IMR-90 (cell line): ENCODE measurements around the gene DLD. TPM values are rescaled to one million over a fixed set of nuclear protein-coding genes. Genes with fewer than 3 reads are reported as not detected.

ENCODE experiments used
- ATAC-seq: fragments of 200-7000 bp; cut with Tn5 transposase; 2 replicates; pipeline ENCODE4 v1.9.1; 2020; ENCODE audit warnings: low read depth, mild to moderate bottlenecking, moderate library complexity
- BruUV-seq: library from RNA; stranded (reverse); fragments of 400-500 nt; replicated peaks from 2 replicates; lab custom pipeline; 2021; lab: Mats Ljungman, UMichigan
- CTCF ChIA-PET: fragments of 300-600 bp; formaldehyde crosslinking; extraction: SDS; loops from one replicate; lab custom pipeline; 2021; ENCODE audit warnings: antibody characterized with exemption; lab: Yijun Ruan, JAX
- POLR2A ChIA-PET: fragments of 300-600 bp; sonication (Branson Sonifier 250); formaldehyde crosslinking; loops from one replicate; lab custom pipeline; 2022; ENCODE audit warnings: antibody characterized with exemption; ENCODE audit not compliant: unreplicated experiment; lab: Charles Lee
- DNase-seq: peaks from one replicate; pipeline ENCODE4 v3.0.0; 2013
- H2AFZ ChIP-seq: replicated peaks from 2 replicates; pipeline ENCODE3; 2013; ENCODE audit warnings: low read length, mild to moderate bottlenecking; ENCODE audit not compliant: poor library complexity
- H2AK5ac ChIP-seq: 2 replicates; pipeline ENCODE4 v1.6.1; 2013; ENCODE audit warnings: low read depth, low read length, inconsistent platforms
- H2AK9ac ChIP-seq: replicated peaks from 2 replicates; pipeline ENCODE3; 2013; ENCODE audit warnings: mild to moderate bottlenecking, low read depth, low read length, moderate library complexity; ENCODE audit not compliant: poor library complexity
- H2BK120ac ChIP-seq: 2 replicates; pipeline ENCODE4 v1.6.1; 2013; ENCODE audit warnings: low read depth, low read length, inconsistent platforms
- H2BK15ac ChIP-seq: 3 replicates; pipeline ENCODE4 v1.6.1; 2013; ENCODE audit warnings: low read depth, low read length, inconsistent platforms
- H2BK20ac ChIP-seq: 2 replicates; pipeline ENCODE4 v1.6.1; 2013; ENCODE audit warnings: low read depth, mild to moderate bottlenecking, inconsistent platforms, low read length, moderate library complexity
- H2BK5ac ChIP-seq: 2 replicates; pipeline ENCODE4 v1.6.1; 2013; ENCODE audit warnings: mild to moderate bottlenecking, low read depth, low read length, inconsistent platforms; ENCODE audit not compliant: poor library complexity, severe bottlenecking
- H3K14ac ChIP-seq: replicated peaks from 2 replicates; pipeline ENCODE4 v1.6.1; 2013; ENCODE audit warnings: low read depth, low read length, inconsistent platforms
- H3K18ac ChIP-seq: 2 replicates; pipeline ENCODE4 v1.6.1; 2013; ENCODE audit warnings: low read depth, low read length, control low read depth
- H3K23ac ChIP-seq: 2 replicates; pipeline ENCODE4 v1.6.1; 2013; ENCODE audit warnings: low read depth, low read length, inconsistent platforms
- H3K27ac ChIP-seq: 2 replicates; pipeline ENCODE4 v1.5.1; 2013; ENCODE audit warnings: mild to moderate bottlenecking, control low read depth, low read length; ENCODE audit not compliant: insufficient read depth
- H3K27me3 ChIP-seq: 2 replicates; pipeline ENCODE4 v1.6.1; 2013; ENCODE audit warnings: low read length; ENCODE audit not compliant: control insufficient read depth, insufficient read depth
- H3K36me3 ChIP-seq: 2 replicates; pipeline ENCODE4 v1.6.1; 2013; ENCODE audit warnings: low read length, mixed read lengths; ENCODE audit not compliant: control insufficient read depth, insufficient read depth
- H3K4ac ChIP-seq: 2 replicates; pipeline ENCODE4 v1.6.1; 2013; ENCODE audit warnings: low read depth, low read length, inconsistent platforms
- H3K4me1 ChIP-seq: 2 replicates; pipeline ENCODE4 v1.6.1; 2013; ENCODE audit warnings: low read length, mixed read lengths; ENCODE audit not compliant: control insufficient read depth, insufficient read depth
- H3K4me2 ChIP-seq: 2 replicates; pipeline ENCODE4 v1.6.1; 2013; ENCODE audit warnings: low read depth, mild to moderate bottlenecking, control low read depth, low read length, moderate library complexity
- H3K4me3 ChIP-seq: 2 replicates; pipeline ENCODE4 v1.5.1; 2013; ENCODE audit warnings: low read depth, mild to moderate bottlenecking, control low read depth, low read length, moderate library complexity; ENCODE audit not compliant: insufficient read depth
- H3K56ac ChIP-seq: 2 replicates; pipeline ENCODE4 v1.6.1; 2013; ENCODE audit warnings: low read length, inconsistent platforms; ENCODE audit not compliant: insufficient read depth; ENCODE audit errors: extremely low read depth
- H3K79me1 ChIP-seq, 2 experiments: 2 replicates each; pipeline ENCODE4 v1.6.1; 2013; ENCODE audit warnings: low read length in 2 of 2, inconsistent platforms in 1 of 2, low read depth in 1 of 2
- H3K9ac ChIP-seq: 2 replicates; pipeline ENCODE4 v1.6.1; 2013; ENCODE audit warnings: low read depth, low read length, control low read depth
- H3K9me1 ChIP-seq: 2 replicates; pipeline ENCODE4 v1.6.1; 2013; ENCODE audit warnings: low read length, inconsistent platforms; ENCODE audit not compliant: insufficient read depth
- H3K9me3 ChIP-seq: 2 replicates; pipeline ENCODE4 v1.6.1; 2013; ENCODE audit warnings: low read length; ENCODE audit not compliant: control insufficient read depth, insufficient read depth
- H4K20me1 ChIP-seq: 2 replicates; pipeline ENCODE4 v1.6.1; 2013; ENCODE audit warnings: low read length, inconsistent platforms; ENCODE audit not compliant: insufficient read depth
- H4K5ac ChIP-seq: 2 replicates; pipeline ENCODE4 v1.6.1; 2013; ENCODE audit warnings: mild to moderate bottlenecking, low read depth, low read length, control low read depth
- H4K8ac ChIP-seq, 2 experiments: 2 replicates each; pipeline ENCODE4 v1.6.1; 2013; ENCODE audit warnings: low read depth in 2 of 2, low read length in 2 of 2, control low read depth in 1 of 2, inconsistent platforms in 1 of 2
- H4K91ac ChIP-seq: 2 replicates; pipeline ENCODE4 v1.6.1; 2013; ENCODE audit warnings: low read depth, low read length, inconsistent platforms; ENCODE audit not compliant: insufficient read depth
- CHD1 ChIP-seq: IDR thresholded peaks from 2 replicates; pipeline ENCODE4 v1.6.1; 2012; ENCODE audit warnings: low read depth, low read length, improper control_type of control experiment
- MAFK ChIP-seq: IDR thresholded peaks from 2 replicates; pipeline ENCODE4 v1.6.1; 2012; ENCODE audit warnings: low read depth, low read length, improper control_type of control experiment
- NFE2L2 ChIP-seq: fragments of 150-350 bp; IDR thresholded peaks from 2 replicates; pipeline ENCODE4 v1.6.1; 2016; ENCODE audit warnings: low read depth, mild to moderate bottlenecking, low read length
- WGBS, 2 experiments: methylation state at CpG; one replicate each; pipeline versions ENCODE4 v1.1.5 to v1.1.7; 2013; ENCODE audit warnings: missing lambda C conversion rate in 2 of 2; ENCODE audit not compliant: insufficient read length in 1 of 2; ENCODE audit errors: extremely low coverage in 2 of 2; 5-methylcytosine and 5-hydroxymethylcytosine counted together
- dilution Hi-C: fragments of 300-500 bp; cut with HindIII; formaldehyde crosslinking; loops from one replicate; pipeline ENCODE4 v1.14.3; 2018; ENCODE audit warnings: low sequenced_read_pairs; ENCODE audit not compliant: unreplicated experiment
- in situ Hi-C: fragments of 300-500 bp; cut with MboI; formaldehyde crosslinking; loops from 3 replicates; pipeline ENCODE4 v1.14.3; 2019; ENCODE audit warnings: low sequenced_read_pairs, inconsistent platforms, mixed read lengths
- intact Hi-C: fragments of 100-400 bp; cut with micrococcal nuclease; formaldehyde crosslinking; loops from 2 replicates; pipeline ENCODE4 v1.10.0; 2022
- polyA plus RNA-seq, 3 experiments: library from polyadenylated mRNA; depleted of rRNA; stranded (reverse); fragments of >200 nt; gene quantifications; 2 replicates each; pipeline ENCODE4 v1.2.3, GENCODE V29; 2012; ENCODE audit warnings: low replicate concordance in 1 of 3
- total RNA-seq: library from RNA; depleted of rRNA; stranded (reverse); fragments of >200 nt; gene quantifications from 2 replicates; pipeline ENCODE4 v1.2.3, GENCODE V29; 2012
- TF ChIP-seq, protein P1 (sequence below): fragments of 150-350 bp; IDR thresholded peaks from 2 replicates; pipeline ENCODE4 v1.6.1; 2017; ENCODE audit warnings: mild to moderate bottlenecking, antibody characterized with exemption, low read length, low read depth
- TF ChIP-seq, protein P2 (sequence below): fragments of 150-350 bp; IDR thresholded peaks from 2 replicates; pipeline ENCODE4 v1.6.1; 2016; ENCODE audit warnings: low read depth, mild to moderate bottlenecking, low read length, moderate library complexity, borderline replicate concordance

DLD gene
- total and polyA plus RNA-seq, 2 of the 4 experiments (the other 2 are of a cell fraction): 121 to 361 TPM

DNA sequence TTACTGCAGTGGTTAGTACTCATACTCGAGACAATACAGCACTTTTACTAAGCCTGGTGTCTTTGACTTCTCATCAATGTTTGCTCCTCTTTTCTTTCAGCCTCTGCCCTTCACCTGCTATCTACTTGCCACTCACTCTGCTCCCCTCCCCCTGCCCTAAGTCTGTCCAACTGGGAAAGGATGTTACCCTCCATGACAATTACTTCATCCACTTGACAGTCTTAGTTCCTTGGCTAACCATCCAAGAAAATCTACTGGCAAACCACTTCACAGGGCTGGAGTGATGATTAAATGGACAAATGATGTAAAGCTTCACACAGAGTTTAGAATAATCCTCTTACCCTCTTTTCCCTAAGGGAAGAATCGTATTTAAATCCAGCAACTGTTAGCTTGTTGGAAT lies 8.2 kb upstream of the DLD start:
- no peak overlapping the region for H3K56ac ChIP-seq
- no peak overlapping the region for H3K27ac ChIP-seq
- CTCF ChIA-PET: interaction anchor here (0.8 kb wide), 1 partner anchor 8 kb away, joined by 3 read pairs; no protein-coding TSS in a partner anchor
- no peaks in the 10 kb centered on the region for H3K9me3 ChIP-seq
- H3K4me3 ChIP-seq: no peak overlapping the region
- H2AFZ ChIP-seq: no peak overlapping the region
- peaks cover 20% of the 10 kb centered on the region for H3K27me3 ChIP-seq
- in situ Hi-C loops: no loop called here
- no peak overlapping the region for H2BK120ac ChIP-seq
- intact Hi-C loops: no loop called here
- TF ChIP-seq, protein P1, sequence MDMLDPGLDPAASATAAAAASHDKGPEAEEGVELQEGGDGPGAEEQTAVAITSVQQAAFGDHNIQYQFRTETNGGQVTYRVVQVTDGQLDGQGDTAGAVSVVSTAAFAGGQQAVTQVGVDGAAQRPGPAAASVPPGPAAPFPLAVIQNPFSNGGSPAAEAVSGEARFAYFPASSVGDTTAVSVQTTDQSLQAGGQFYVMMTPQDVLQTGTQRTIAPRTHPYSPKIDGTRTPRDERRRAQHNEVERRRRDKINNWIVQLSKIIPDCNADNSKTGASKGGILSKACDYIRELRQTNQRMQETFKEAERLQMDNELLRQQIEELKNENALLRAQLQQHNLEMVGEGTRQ: no peak
- no peak for TF ChIP-seq CHD1
- no peak for TF ChIP-seq MAFK
- no peak for TF ChIP-seq NFE2L2
- TF ChIP-seq, protein P2, sequence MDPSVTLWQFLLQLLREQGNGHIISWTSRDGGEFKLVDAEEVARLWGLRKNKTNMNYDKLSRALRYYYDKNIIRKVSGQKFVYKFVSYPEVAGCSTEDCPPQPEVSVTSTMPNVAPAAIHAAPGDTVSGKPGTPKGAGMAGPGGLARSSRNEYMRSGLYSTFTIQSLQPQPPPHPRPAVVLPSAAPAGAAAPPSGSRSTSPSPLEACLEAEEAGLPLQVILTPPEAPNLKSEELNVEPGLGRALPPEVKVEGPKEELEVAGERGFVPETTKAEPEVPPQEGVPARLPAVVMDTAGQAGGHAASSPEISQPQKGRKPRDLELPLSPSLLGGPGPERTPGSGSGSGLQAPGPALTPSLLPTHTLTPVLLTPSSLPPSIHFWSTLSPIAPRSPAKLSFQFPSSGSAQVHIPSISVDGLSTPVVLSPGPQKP: no peak
- H3K18ac ChIP-seq: no peak overlapping the region
- no TSS peak for BruUV-seq
- H2BK5ac ChIP-seq: no peak overlapping the region
- no CpG with 5 or more reads among the region's 2 CpGs for WGBS, 2 experiments
- H3K9me1 ChIP-seq: no peaks in the 10 kb centered on the region
- no peak overlapping the region for H3K4ac ChIP-seq
- H3K36me3 ChIP-seq: no peaks in the 10 kb centered on the region
- H3K9ac ChIP-seq: no peak overlapping the region
- H4K5ac ChIP-seq: no peak overlapping the region
- no peaks in the 10 kb centered on the region for H3K4me1 ChIP-seq
- H2AK9ac ChIP-seq: no peak overlapping the region
- H2BK20ac ChIP-seq: no peak overlapping the region
- no peaks in the 10 kb centered on the region for H3K79me1 ChIP-seq
- no peak overlapping the region for H2AK5ac ChIP-seq
- H3K23ac ChIP-seq: no peak overlapping the region
- H4K8ac ChIP-seq: no peak overlapping the region
- no peak overlapping the region for H3K4me2 ChIP-seq
- dilution Hi-C loops: no loop called here
- DNase-seq (no peak), ATAC-seq (no peak)
- H3K14ac ChIP-seq: no peak overlapping the region
- POLR2A ChIA-PET: no interaction called here
- H4K20me1 ChIP-seq: no peaks in the 10 kb centered on the region
- H2BK15ac ChIP-seq: no peak overlapping the region
- no peak overlapping the region for H4K91ac ChIP-seq
